ENCODE measurements around the gene KRT38.

GRCh38 chr17:41395611-41396010, 45.2 kb downstream of the KRT38 start:
- TF ChIP-seq POLR2A (IDR thresholded peaks at IDR 0.05; ENCODE audit: low read depth, low read length), result no peak
- TF ChIP-seq POLR2AphosphoS5 (IDR thresholded peaks at IDR 0.05; ENCODE audit: low read depth, low read length), result no peak
- no peak for TF ChIP-seq TAF1 (IDR thresholded peaks at IDR 0.05; ENCODE audit: low read depth, low read length)
- no peak for TF ChIP-seq PAX5 (IDR thresholded peaks at IDR 0.05; ENCODE audit: insufficient read depth, low read length, severe bottlenecking)
- TF ChIP-seq SPI1 (IDR thresholded peaks at IDR 0.05; ENCODE audit: low read depth, low read length), result no peak
- no peak for TF ChIP-seq POU2F2 (IDR thresholded peaks at IDR 0.05; ENCODE audit: low read depth, low read length)

Measured in GM12891 (cell line).